Frontal cortex (tissue), 4 donors: ENCODE results near the gene SYPL2. TPM values are rescaled to one million over a fixed set of nuclear protein-coding genes. Genes with fewer than 3 reads are reported as not detected.
"Not testable (repeated sequence)": the region's sequence is repeated elsewhere in the genome, so short reads cannot be mapped to it uniquely, and the experiment has no call there.

Source experiments
- DNase-seq, 2 donors: peaks; one replicate each; pipeline ENCODE4 v3.0.0; 2012; ENCODE audit warnings: low spot score in 2 of 2
- FAIRE-seq: peaks from 2 replicates; lab custom pipeline; 2012; peaks lifted over from hg19 to GRCh38; lab: Jason Lieb, UNC
- total RNA-seq: library from RNA; depleted of rRNA; stranded (reverse); fragments of >200 nt; gene quantifications from one replicate; pipeline ENCODE4 v1.2.3, GENCODE V29; 2014
- donor health status: control.
- donor health status: control.
- donor health status: control.

Gene SYPL2
- total RNA-seq: not detected

- FAIRE-seq: no peak
- peak; percentile 62 to 69 for DNase-seq
Observed at GRCh38 chr1:109466452-109467300, at the start of gene SYPL2. TSS of gene SYPL2 (plus strand) at chr1:109466546. CDS start at chr1:109466844, 298 bp downstream.

GRCh38 chr1:109423498-109423897 lies 42.8 kb upstream of the SYPL2 start:
- DNase-seq (no peak), FAIRE-seq (no peak)

GRCh38 chr1:109425391-109426280 lies 40.7 kb upstream of the SYPL2 start:
- peak in 1 of 2 donors; percentile 22 for DNase-seq
- no peak for FAIRE-seq

- DNase-seq (peak; percentile 76 to 89), FAIRE-seq (peak; percentile 73)
Observed at GRCh38 chr1:109426281-109427170, 39.8 kb upstream of the SYPL2 start, which contains the start of gene PSMA5. TSS of gene PSMA5 (minus strand) at chr1:109426448. CDS start at chr1:109426330, 118 bp downstream.

- DNase-seq: no peak
Observed at GRCh38 chr1:109427171-109427467, 39.2 kb upstream of the SYPL2 start.

GRCh38 chr1:109432336-109432735 lies 34.0 kb upstream of the SYPL2 start:
- no peak for FAIRE-seq
- DNase-seq: no peak

More at GRCh38 chr1:109427171-109427467, 39.2 kb upstream of the SYPL2 start:
- FAIRE-seq: no peak

GRCh38 chr1:109433322-109433721 lies 33.0 kb upstream of the SYPL2 start:
- FAIRE-seq (no peak), DNase-seq (no peak)

- FAIRE-seq (no peak), DNase-seq (no peak)
Observed at GRCh38 chr1:109434484-109434883, 31.9 kb upstream of the SYPL2 start.

- no peak for FAIRE-seq
- no peak for DNase-seq
Observed at GRCh38 chr1:109438798-109439297, 27.5 kb upstream of the SYPL2 start.

- DNase-seq: no peak
- FAIRE-seq: no peak
Observed at GRCh38 chr1:109441069-109441468, 25.3 kb upstream of the SYPL2 start.

GRCh38 chr1:109443476-109443875 lies 22.9 kb upstream of the SYPL2 start:
- no peak for DNase-seq
- FAIRE-seq: no peak

GRCh38 chr1:109444346-109444745 lies 22.0 kb upstream of the SYPL2 start:
- no peak for FAIRE-seq
- DNase-seq: no peak

- DNase-seq, FAIRE-seq: not testable (repeated sequence)
Observed at GRCh38 chr1:109445949-109446695, 20.2 kb upstream of the SYPL2 start.

GRCh38 chr1:109447524-109447923 lies 18.8 kb upstream of the SYPL2 start:
- DNase-seq: no peak
- no peak for FAIRE-seq

GRCh38 chr1:109454497-109455133 lies 11.7 kb upstream of the SYPL2 start:
- DNase-seq (no peak), FAIRE-seq (no peak)

GRCh38 chr1:109457819-109458218 lies 8.5 kb upstream of the SYPL2 start:
- FAIRE-seq (no peak), DNase-seq (no peak)

GRCh38 chr1:109466125-109466451 lies 258 bp upstream of the SYPL2 start:
- DNase-seq: no peak
- FAIRE-seq: no peak

GRCh38 chr1:109467301-109467777 lies 993 bp downstream of the SYPL2 start:
- no peak for FAIRE-seq
- no peak for DNase-seq
